CD4-positive, alpha-beta memory T cell (primary cell): ENCODE data around the gene RNF121. TPM values are rescaled to one million over a fixed set of nuclear protein-coding genes. Genes with fewer than 3 reads are reported as not detected.

Experiments used
- CTCF ChIA-PET: fragments of 350-600 bp; sonication (Branson Sonifier 250); formaldehyde crosslinking; loops from one replicate; lab custom pipeline; 2021; ENCODE audit warnings: inconsistent platforms; ENCODE audit not compliant: partially characterized antibody; lab: Charles Lee
- POLR2A ChIA-PET: fragments of 350-600 bp; sonication (Branson Sonifier 250); formaldehyde crosslinking; loops from one replicate; lab custom pipeline; 2021; ENCODE audit not compliant: partially characterized antibody; lab: Charles Lee
- DNase-seq, 5 donors: peaks; one replicate each; pipeline versions ENCODE4 v3.0.0 to v3.0.0-alpha.2; 2020 to 2022; ENCODE audit warnings: mixed read lengths in 1 of 5
- H3K27ac ChIP-seq: one replicate; pipeline ENCODE4 v1.7.0; 2013; ENCODE audit warnings: low read depth, low read length
- H3K27me3 ChIP-seq: 2 replicates; pipeline ENCODE4 v1.7.0; 2013; ENCODE audit warnings: mild to moderate bottlenecking, low read length, moderate library complexity; ENCODE audit not compliant: insufficient read depth
- H3K36me3 ChIP-seq: 2 replicates; pipeline ENCODE4 v1.7.0; 2013; ENCODE audit warnings: mild to moderate bottlenecking, low read length, moderate library complexity; ENCODE audit not compliant: insufficient read depth
- H3K4me1 ChIP-seq: 2 replicates; pipeline ENCODE4 v1.7.0; 2013; ENCODE audit warnings: mild to moderate bottlenecking, low read length, moderate library complexity; ENCODE audit not compliant: insufficient read depth
- H3K4me3 ChIP-seq, 2 donors: one replicate each; pipeline ENCODE4 v1.7.0; 2013; ENCODE audit warnings: low read length in 2 of 2, mild to moderate bottlenecking in 1 of 2
- H3K9me3 ChIP-seq, 2 donors: one replicate each; pipeline ENCODE4 v1.7.0; 2013; ENCODE audit warnings: low read length in 2 of 2, control low read depth in 1 of 2; ENCODE audit not compliant: control insufficient read depth in 1 of 2
- H3K27ac Mint-ChIP-seq, 7 donors: one replicate each; pipeline ENCODE4 v1.8.0; 2020 to 2021; ENCODE audit warnings: mixed read lengths in 7 of 7, mild to moderate bottlenecking in 6 of 7, inconsistent platforms in 3 of 7, moderate library complexity in 3 of 7
- H3K27me3 Mint-ChIP-seq, 2 donors: one replicate each; pipeline ENCODE4 v1.8.0; 2020 to 2021; ENCODE audit warnings: mixed read lengths in 2 of 2
- H3K36me3 Mint-ChIP-seq, 2 donors: one replicate each; pipeline ENCODE4 v1.8.0; 2020 to 2021; ENCODE audit warnings: mixed read lengths in 2 of 2, inconsistent platforms in 1 of 2, mild to moderate bottlenecking in 1 of 2
- H3K4me1 Mint-ChIP-seq, 4 donors: one replicate each; pipeline ENCODE4 v1.8.0; 2020 to 2021; ENCODE audit warnings: mixed read lengths in 4 of 4, mild to moderate bottlenecking in 1 of 4
- H3K4me3 Mint-ChIP-seq, 8 donors: one replicate each; pipeline ENCODE4 v1.8.0; 2020 to 2021; ENCODE audit warnings: mixed read lengths in 8 of 8, mild to moderate bottlenecking in 7 of 8, moderate library complexity in 6 of 8, inconsistent platforms in 3 of 8
- H3K9me3 Mint-ChIP-seq, 8 donors: one replicate each; pipeline ENCODE4 v1.8.0; 2020 to 2021; ENCODE audit warnings: mixed read lengths in 8 of 8, mild to moderate bottlenecking in 5 of 8, inconsistent platforms in 3 of 8, moderate library complexity in 1 of 8
- intact Hi-C: fragments of 100-400 bp; cut with micrococcal nuclease; formaldehyde crosslinking; loops from one replicate; pipeline ENCODE4 v1.15.1; 2023
- polyA plus RNA-seq, 2 donors: library from polyadenylated mRNA; unstranded; fragments of 300-500 nt; fragmentation: Illumina TruSeq; gene quantifications; one replicate each; pipeline ENCODE4 v1.2.3, GENCODE V29; 2021
- total RNA-seq, 2 experiments: library from RNA; stranded (reverse); gene quantifications; one replicate each; pipeline ENCODE4 v1.2.3, GENCODE V29; 2021

The RNF121 gene
- total and polyA plus RNA-seq, 4 experiments from 2014 or later = 7.5 to 33.0 (median 18.1) TPM

DNA sequence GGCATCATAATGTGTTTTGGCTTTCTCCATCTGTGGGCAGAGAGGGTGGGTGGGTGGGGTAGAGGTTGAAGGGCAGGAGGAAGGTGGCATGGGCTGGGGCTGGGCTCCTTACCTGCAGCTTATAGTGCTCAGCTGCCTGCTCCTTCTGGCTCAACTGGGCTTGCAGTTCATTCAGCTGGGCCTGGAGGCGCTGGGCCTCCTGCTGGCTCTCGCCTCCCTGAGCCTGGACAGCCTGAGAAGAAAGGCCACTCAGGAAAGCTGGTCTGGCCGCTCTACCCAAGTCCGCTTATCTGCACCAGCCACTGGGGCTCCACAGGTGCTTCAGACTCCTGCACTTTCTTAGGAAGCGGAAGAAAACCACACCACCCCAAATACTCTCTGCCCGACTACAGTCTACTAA, 80.3 kb downstream of the RNF121 start:
- Histone ChIP-seq H3K4me1 (no peaks in the 10 kb centered on the region), H3K27ac (no peak overlapping the region), H3K9me3 (no peaks in the 10 kb centered on the region), H3K27me3 (no peaks in the 10 kb centered on the region), H3K36me3 (peaks cover 96% of the 10 kb centered on the region), H3K4me3 (no peak overlapping the region)
- H3K27me3 Mint-ChIP-seq = no peaks in the 10 kb centered on the region
- POLR2A ChIA-PET = interaction anchor here (0.8 to 1.6 kb wide), 3 partner anchors 10 to 102 kb away, joined by 3 to 4 read pairs (median 3); partner anchors contain the start of gene IL18BP
- peaks cover 0 to 4% (median 1%) of the 10 kb centered on the region in 4 donors for H3K4me1 Mint-ChIP-seq
- peaks cover 46 to 91% of the 10 kb centered on the region in 2 donors for H3K36me3 Mint-ChIP-seq
- no peaks in the 10 kb centered on the region for H3K9me3 Mint-ChIP-seq
- H3K27ac Mint-ChIP-seq = peak overlapping the region in 1 of 7 donors; percentile 86
- CTCF ChIA-PET = interaction anchor here (0.6 kb wide), 1 partner anchor 135 kb away, joined by 3 read pairs; no protein-coding TSS in a partner anchor
- no peak for DNase-seq
- intact Hi-C loops = no loop called here
- no peak overlapping the region for H3K4me3 Mint-ChIP-seq

DNA sequence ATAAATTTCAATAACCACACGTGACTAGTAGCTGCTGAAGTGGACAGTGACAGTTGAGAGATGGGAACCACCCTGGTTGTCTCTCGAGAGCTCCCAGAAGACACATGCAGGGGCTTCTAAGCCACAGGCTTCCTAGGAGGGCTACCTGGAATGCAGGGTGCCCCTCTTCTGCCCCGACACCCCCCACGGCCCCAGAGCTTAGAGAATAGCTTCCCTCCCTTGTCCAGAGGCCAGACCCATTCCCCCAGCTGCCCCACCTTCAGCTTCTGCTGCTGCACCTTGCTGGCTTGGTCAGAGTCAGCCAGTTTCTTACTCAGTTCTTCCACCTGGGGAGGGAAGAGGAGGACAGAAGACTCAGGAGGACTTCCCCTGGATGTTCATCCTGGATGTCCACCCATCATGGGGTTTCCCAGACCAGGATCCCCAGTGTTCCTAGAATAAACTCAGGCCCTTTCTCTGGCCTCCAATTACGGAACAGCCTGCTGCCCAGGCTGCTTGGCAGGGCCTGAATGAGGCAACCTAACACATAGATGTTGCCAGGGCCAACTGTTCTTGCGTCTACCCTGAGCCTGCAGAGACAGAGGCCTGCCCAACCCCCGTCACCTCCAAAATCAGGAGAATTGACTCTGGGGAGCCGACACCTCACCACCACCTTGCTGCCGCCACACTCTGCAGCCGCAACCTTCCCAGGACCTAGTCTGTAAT, 81.8 kb downstream of the RNF121 start:
- no peak overlapping the region for H3K27ac ChIP-seq
- Mint-ChIP-seq H3K4me3 (no peak overlapping the region), H3K36me3 (peaks cover 59 to 92% of the 10 kb centered on the region in 2 donors), H3K9me3 (no peaks in the 10 kb centered on the region), H3K27ac (peak overlapping the region in 3 of 7 donors; percentile 19 to 55 (median 30)), H3K27me3 (no peaks in the 10 kb centered on the region), H3K4me1 (peaks cover 0 to 4% (median 1%) of the 10 kb centered on the region in 4 donors)
- no peaks in the 10 kb centered on the region for H3K4me1 ChIP-seq
- no peaks in the 10 kb centered on the region for H3K27me3 ChIP-seq
- ChIA-PET CTCF (interaction anchor here (0.5 kb wide), 1 partner anchor 135 kb away, joined by 3 read pairs; no protein-coding TSS in a partner anchor), POLR2A (interaction anchor here (1.5 kb wide), 1 partner anchor 11 kb away, joined by 5 read pairs; no protein-coding TSS in a partner anchor)
- intact Hi-C loops = no loop called here
- peaks cover 96% of the 10 kb centered on the region for H3K36me3 ChIP-seq
- H3K9me3 ChIP-seq = no peaks in the 10 kb centered on the region
- DNase-seq = no peak
- H3K4me3 ChIP-seq = no peak overlapping the region

DNA sequence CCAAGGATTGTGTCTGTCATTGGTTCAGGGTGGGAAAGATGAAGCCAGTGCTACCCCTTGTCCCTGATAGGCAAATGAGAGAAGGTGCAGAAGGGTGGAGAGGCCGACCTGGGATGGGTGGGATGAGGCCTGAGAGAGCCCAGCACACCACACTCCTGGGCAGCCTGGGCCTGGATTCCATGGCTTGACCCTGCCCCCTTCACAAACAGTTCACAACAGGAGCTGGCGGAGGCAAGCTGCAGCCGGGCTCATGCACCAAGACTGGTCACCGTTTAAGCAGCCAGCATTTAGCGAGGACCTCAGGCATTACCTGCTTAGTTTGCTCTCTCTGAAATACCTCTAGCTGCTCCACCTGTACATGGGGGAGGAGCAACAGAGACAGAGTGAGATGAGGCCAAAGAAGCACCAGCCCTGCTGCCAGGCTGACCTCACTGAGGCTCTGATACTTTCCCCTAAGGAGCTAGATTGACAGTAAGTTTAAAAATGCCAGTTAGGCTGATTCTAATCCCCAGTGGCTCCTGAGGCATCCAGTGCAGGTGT, 83.3 kb downstream of the RNF121 start:
- Histone ChIP-seq H3K27me3 (no peaks in the 10 kb centered on the region), H3K4me3 (no peak overlapping the region), H3K27ac (no peak overlapping the region), H3K36me3 (peaks cover 96% of the 10 kb centered on the region), H3K4me1 (no peaks in the 10 kb centered on the region), H3K9me3 (no peaks in the 10 kb centered on the region)
- ChIA-PET POLR2A (interaction anchor here (1.5 kb wide), 1 partner anchor 12 kb away, joined by 5 read pairs; no protein-coding TSS in a partner anchor), CTCF (no interaction called here)
- intact Hi-C loops = no loop called here
- Mint-ChIP-seq H3K4me1 (peaks cover 0 to 4% (median 2%) of the 10 kb centered on the region in 4 donors), H3K27ac (peak overlapping the region in 6 of 7 donors; percentile 40 to 80 (median 66)), H3K9me3 (no peaks in the 10 kb centered on the region), H3K4me3 (no peak overlapping the region), H3K27me3 (no peaks in the 10 kb centered on the region), H3K36me3 (peaks cover 61 to 92% of the 10 kb centered on the region in 2 donors)
- DNase-seq = no peak

DNA sequence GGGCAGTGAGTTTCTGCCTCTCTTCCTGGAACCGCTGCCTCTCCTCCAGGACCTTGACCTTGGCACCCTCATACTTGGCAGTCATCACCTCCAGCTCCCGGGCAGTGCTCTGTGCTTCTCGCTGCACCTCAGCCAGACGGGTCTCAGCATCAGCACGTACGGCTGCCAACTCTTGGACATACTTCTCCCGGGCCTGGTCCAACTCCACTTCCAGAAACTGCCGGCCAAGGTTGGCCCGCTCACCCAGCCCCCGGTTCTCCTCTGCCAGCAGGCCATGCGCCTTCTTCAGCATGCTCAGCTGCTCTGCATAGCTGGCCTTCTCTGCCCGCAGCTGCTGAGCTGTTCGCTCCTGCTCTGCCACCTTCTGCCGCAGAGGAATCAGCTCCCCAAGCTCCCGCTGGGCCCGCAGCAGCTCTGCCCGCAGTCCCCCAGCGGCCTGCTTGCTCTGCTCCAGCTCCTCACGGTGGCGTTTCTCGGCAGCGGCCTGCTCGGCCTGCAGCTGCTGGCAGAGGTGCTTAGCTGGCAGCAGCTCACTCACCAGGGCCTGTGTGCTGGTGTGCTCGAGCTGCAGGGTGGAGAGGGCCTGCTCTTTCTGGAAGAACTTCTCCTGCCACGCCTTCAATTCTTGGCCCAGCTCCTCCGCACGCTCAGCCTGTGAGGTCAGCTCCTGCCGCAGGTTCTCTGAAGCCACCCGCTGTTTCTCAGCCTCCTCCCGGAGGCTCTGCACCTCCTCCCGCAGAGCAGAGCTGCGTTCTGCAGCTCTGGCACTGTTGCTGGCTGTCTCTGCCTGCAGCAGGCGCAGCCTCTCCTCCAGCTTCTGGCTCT, 84.3 kb downstream of the RNF121 start:
- Mint-ChIP-seq H3K9me3 (no peaks in the 10 kb centered on the region), H3K4me1 (peaks cover 0 to 4% (median 2%) of the 10 kb centered on the region in 4 donors), H3K27me3 (no peaks in the 10 kb centered on the region), H3K27ac (peak overlapping the region in 2 of 7 donors; percentile 69 to 76), H3K4me3 (no peak overlapping the region), H3K36me3 (peaks cover 61 to 91% of the 10 kb centered on the region in 2 donors)
- no peak for DNase-seq
- CTCF ChIA-PET = interaction anchor here (3.1 kb wide), 2 partner anchors 12 to 78 kb away, joined by 15 to 22 read pairs; no protein-coding TSS in a partner anchor
- H3K27me3 ChIP-seq = no peaks in the 10 kb centered on the region
- POLR2A ChIA-PET = no interaction called here
- no peaks in the 10 kb centered on the region for H3K4me1 ChIP-seq
- intact Hi-C loops = no loop called here
- peaks cover 96% of the 10 kb centered on the region for H3K36me3 ChIP-seq
- no peak overlapping the region for H3K4me3 ChIP-seq
- H3K9me3 ChIP-seq = no peaks in the 10 kb centered on the region
- no peak overlapping the region for H3K27ac ChIP-seq

DNA sequence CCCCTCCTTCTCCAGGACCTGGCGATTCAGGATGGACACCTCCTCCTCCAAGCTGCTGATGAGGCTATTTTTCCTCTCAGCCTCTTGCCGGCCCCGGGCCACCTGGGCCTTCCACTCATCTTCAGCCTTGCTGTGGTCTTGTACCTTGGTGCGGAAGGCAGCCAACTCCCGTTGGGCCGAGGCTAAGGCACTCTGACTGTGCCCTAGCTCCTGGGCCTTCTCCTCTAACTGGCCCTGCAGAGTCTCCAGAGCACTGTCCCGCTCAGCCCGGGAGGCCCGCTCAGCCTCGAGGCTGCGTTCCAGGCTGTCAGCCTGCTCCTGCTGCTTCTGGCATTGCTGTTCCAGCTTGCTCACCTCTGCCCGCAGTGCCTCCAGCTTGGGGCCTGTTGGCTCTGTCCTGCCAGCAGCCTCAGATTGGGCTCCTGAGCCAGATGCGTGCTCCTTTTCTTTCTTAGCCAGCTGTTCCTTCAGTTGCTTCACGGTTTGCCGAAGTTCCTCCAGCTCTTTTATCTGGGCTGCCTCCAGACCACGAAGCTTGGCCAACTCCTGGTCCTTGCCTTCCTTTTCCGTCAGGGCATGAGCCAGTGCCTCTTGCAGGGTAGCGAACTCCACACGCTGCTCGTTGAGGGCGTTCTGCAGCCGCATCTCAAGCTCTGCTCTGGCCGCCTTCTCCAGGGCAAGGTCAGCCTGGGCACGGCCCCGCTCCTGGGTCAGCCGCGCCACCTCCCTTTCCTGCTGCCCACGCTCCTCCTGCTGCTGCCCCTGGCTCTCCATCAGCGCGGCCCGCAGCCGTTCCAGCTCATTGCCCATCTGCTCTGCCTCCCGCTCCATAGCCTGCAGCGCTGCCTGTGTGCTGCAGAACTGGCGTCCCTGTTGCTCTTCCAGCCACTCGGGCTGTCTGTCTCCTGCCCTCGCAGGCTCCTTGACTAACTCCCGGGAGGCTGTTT, 85.2 kb downstream of the RNF121 start:
- peaks cover 0 to 4% (median 2%) of the 10 kb centered on the region in 4 donors for H3K4me1 Mint-ChIP-seq
- H3K9me3 Mint-ChIP-seq = no peaks in the 10 kb centered on the region
- no peak overlapping the region for H3K4me3 ChIP-seq
- peak overlapping the region in 1 of 7 donors; percentile 42 for H3K27ac Mint-ChIP-seq
- no peaks in the 10 kb centered on the region for H3K27me3 Mint-ChIP-seq
- peaks cover 98% of the 10 kb centered on the region for H3K36me3 ChIP-seq
- H3K27me3 ChIP-seq = no peaks in the 10 kb centered on the region
- H3K36me3 Mint-ChIP-seq = peaks cover 62 to 92% of the 10 kb centered on the region in 2 donors
- intact Hi-C loops = no loop called here
- ChIA-PET CTCF (interaction anchor here (0.6 to 3.1 kb wide), 7 partner anchors 11 to 170 kb away, joined by 3 to 22 read pairs (median 6); partner anchors contain the start of gene IL18BP), POLR2A (interaction anchor here (0.7 to 1.9 kb wide), 5 partner anchors 15 to 210 kb away, joined by 3 to 6 read pairs (median 3); partner anchors contain the start of genes ANAPC15 and IL18BP)
- no peaks in the 10 kb centered on the region for H3K4me1 ChIP-seq
- no peak overlapping the region for H3K27ac ChIP-seq
- no peak for DNase-seq
- no peak overlapping the region for H3K4me3 Mint-ChIP-seq
- no peaks in the 10 kb centered on the region for H3K9me3 ChIP-seq

DNA sequence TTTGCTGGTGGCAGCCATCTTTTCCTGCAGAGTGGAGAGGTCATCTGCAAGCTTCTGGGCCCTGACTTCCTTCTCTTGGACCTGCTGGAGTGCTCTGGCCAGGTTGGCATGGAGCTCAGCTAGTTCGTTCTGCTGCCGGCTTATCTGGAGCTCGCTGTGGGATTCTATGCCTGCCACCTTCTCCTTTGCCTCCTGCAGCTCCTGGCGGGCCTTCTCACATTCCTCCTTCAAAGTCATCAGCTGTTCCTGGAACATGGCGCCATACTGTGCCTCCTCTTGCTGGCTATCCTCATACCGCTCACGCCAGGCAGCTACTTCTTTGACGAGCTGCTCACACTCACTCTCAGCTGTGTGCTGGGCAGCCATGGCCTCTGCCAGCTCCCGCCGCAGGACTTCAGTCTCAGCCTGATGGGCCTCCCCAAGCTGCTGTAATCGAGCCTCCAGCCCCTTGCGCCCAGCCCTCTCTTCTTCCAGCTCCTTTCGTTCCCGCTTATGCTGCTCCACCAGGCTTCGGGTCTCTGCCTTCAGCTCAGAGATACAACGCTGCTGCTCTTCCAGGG, 86.0 kb downstream of the RNF121 start:
- H3K9me3 ChIP-seq = no peaks in the 10 kb centered on the region
- intact Hi-C loops = no loop called here
- ChIA-PET CTCF (interaction anchor here (0.6 to 3.9 kb wide), 9 partner anchors 10 to 169 kb away, joined by 3 to 22 read pairs (median 7); partner anchors contain the start of gene IL18BP), POLR2A (interaction anchor here (0.7 to 1.9 kb wide), 6 partner anchors 10 to 209 kb away, joined by 3 to 9 read pairs (median 4); partner anchors contain the start of genes ANAPC15 and IL18BP)
- Mint-ChIP-seq H3K27ac (peak overlapping the region in 3 of 7 donors; percentile 57 to 68 (median 65)), H3K4me3 (no peak overlapping the region), H3K4me1 (peaks cover 0 to 4% (median 2%) of the 10 kb centered on the region in 4 donors), H3K9me3 (no peaks in the 10 kb centered on the region), H3K27me3 (no peaks in the 10 kb centered on the region), H3K36me3 (peaks cover 65 to 92% of the 10 kb centered on the region in 2 donors)
- H3K27me3 ChIP-seq = no peaks in the 10 kb centered on the region
- DNase-seq = no peak
- no peak overlapping the region for H3K4me3 ChIP-seq
- H3K4me1 ChIP-seq = no peaks in the 10 kb centered on the region
- no peak overlapping the region for H3K27ac ChIP-seq
- H3K36me3 ChIP-seq = peaks cover 100% of the 10 kb centered on the region
